GM06990 (cell line): ENCODE results near the gene FAM222A.

Experiments
- DNase-seq: peaks from one replicate; pipeline ENCODE4 v3.0.0-alpha.2; 2011; ENCODE audit not compliant: insufficient read length; ENCODE audit errors: extremely low read depth
- H3K27me3 ChIP-seq: replicated peaks from 2 replicates; pipeline ENCODE4 v1.6.0; 2011; ENCODE audit warnings: low read length; ENCODE audit not compliant: control insufficient read depth, insufficient read depth
- H3K36me3 ChIP-seq: 2 replicates; pipeline ENCODE4 v1.5.1; 2011; ENCODE audit warnings: low read length; ENCODE audit not compliant: control insufficient read depth, insufficient read depth
- H3K4me3 ChIP-seq: replicated peaks from 2 replicates; pipeline ENCODE4 v1.5.1; 2011; ENCODE audit warnings: low read depth, mild to moderate bottlenecking, control low read depth, low read length
- CTCF ChIP-seq: IDR thresholded peaks from 2 replicates; pipeline ENCODE4 v1.5.1; 2011; ENCODE audit warnings: low read length, control low read depth, mild to moderate bottlenecking, inconsistent platforms; ENCODE audit not compliant: insufficient read depth, poor library complexity, severe bottlenecking

FAM222A gene

DNA sequence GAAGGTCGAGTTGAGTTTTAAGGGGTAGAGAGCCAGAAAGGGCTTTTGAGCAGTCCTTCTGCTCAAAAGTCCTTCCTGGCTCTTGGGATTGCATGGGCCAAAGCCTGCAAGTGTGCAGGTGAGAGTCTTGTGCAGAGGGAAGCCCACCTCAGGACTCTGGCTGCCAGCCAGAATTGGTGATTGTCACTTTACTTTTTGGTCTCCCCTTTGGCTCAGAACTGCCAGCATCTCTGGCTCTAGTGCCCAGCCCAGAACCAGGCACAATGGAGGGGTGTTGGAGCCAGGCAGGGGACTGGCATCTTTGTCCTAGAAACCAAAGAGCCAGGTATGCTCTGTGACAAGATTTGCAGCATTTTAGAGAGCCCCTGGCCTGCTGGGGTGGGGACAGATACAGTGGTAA lies 23.5 kb downstream of the FAM222A start:
- Histone ChIP-seq H3K36me3 (no peaks in the 10 kb centered on the region), H3K4me3 (no peak overlapping the region), H3K27me3 (peaks cover 1% of the 10 kb centered on the region)
- TF ChIP-seq CTCF = no peak
- no peak for DNase-seq

DNA sequence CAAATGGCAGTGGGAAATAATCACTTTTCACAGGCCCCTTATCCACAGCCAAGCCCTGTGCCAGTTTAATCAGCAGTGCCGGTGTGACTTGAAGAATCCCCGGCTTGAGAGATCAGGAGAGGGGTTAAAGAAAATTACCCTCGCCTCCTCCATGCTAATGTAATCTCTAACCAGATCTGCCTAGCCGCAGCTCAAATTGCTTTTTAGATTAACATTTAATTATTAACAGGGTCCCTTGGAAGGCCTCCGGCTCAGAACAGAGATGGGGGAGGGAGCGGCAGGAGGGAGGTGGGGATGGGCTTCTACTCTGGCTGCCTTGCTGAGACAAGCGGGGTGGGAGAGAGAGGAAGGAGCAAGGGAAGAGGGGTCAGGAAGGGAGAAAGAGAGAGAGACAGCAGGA lies 24.0 kb downstream of the FAM222A start:
- DNase-seq = no peak
- no peaks in the 10 kb centered on the region for H3K36me3 ChIP-seq
- H3K4me3 ChIP-seq = no peak overlapping the region
- TF ChIP-seq CTCF = no peak
- peaks cover 1% of the 10 kb centered on the region for H3K27me3 ChIP-seq

DNA sequence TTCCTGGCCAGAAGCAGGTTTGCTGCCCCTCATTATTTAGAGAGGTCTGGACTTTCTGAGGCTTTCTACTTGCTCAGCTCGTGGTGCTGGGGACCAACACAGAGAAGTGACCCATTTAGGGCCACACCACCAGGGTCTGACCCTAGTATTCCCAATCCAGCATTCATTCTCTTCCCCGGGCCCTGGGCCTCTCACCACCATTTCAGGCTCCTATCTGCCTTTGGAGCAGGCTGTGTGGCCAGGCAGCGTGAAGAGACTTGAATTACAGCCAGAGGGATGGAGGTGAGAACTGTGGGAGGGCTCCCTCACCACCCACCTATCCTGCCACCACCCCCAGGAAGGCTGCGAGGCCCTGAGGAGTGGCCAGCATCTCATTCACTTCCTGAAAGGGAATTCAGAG lies 24.6 kb downstream of the FAM222A start:
- Histone ChIP-seq H3K27me3 (peaks cover 1% of the 10 kb centered on the region), H3K4me3 (no peak overlapping the region), H3K36me3 (no peaks in the 10 kb centered on the region)
- no peak for TF ChIP-seq CTCF
- no peak for DNase-seq

- H3K4me3 ChIP-seq = no peak overlapping the region
- DNase-seq = no peak
- no peaks in the 10 kb centered on the region for H3K36me3 ChIP-seq
- peaks cover 1% of the 10 kb centered on the region; the same call in 1 of the 2 replicates for H3K27me3 ChIP-seq
- TF ChIP-seq CTCF = no peak
Measured at GRCh38 chr12:109738878-109739665, 25.4 kb downstream of the FAM222A start.

- peaks cover 1% of the 10 kb centered on the region; the same call in 1 of the 2 replicates for H3K27me3 ChIP-seq
- H3K4me3 ChIP-seq = no peak overlapping the region
- DNase-seq = no peak
- H3K36me3 ChIP-seq = no peaks in the 10 kb centered on the region
- TF ChIP-seq CTCF = peak; percentile 43
Measured at GRCh38 chr12:109739747-109740693, 26.4 kb downstream of the FAM222A start.
